Small intestine (tissue), 7 donors: ENCODE data around the gene PCSK5. TPM values are rescaled to one million over a fixed set of nuclear protein-coding genes. Genes with fewer than 3 reads are reported as not detected.
"Not testable (repeated sequence)": the region's sequence is repeated elsewhere in the genome, so short reads cannot be mapped to it uniquely, and the experiment has no call there.

Source experiments
- DNase-seq, 2 donors: peaks; one replicate each; pipeline versions ENCODE4 v3.0.0 to v3.0.0-alpha.2; 2013
- FAIRE-seq: peaks from 2 replicates; lab custom pipeline; 2012; peaks lifted over from hg19 to GRCh38; lab: Jason Lieb, UNC
- H3K27ac ChIP-seq, 3 donors: one replicate each; pipeline ENCODE4 v1.5.1; 2013; ENCODE audit warnings: low read length in 2 of 3, mild to moderate bottlenecking in 2 of 3, control low read depth in 1 of 3, inconsistent platforms in 1 of 3, low read depth in 1 of 3, moderate library complexity in 1 of 3
- H3K27me3 ChIP-seq, 3 donors: one replicate each; pipeline ENCODE4 v1.6.1; 2013; ENCODE audit warnings: low read length in 3 of 3, inconsistent platforms in 1 of 3; ENCODE audit not compliant: control insufficient read depth in 3 of 3, insufficient read depth in 3 of 3
- H3K36me3 ChIP-seq, 3 donors: one replicate each; pipeline ENCODE4 v1.6.1; 2013; ENCODE audit warnings: low read length in 3 of 3, inconsistent platforms in 1 of 3, low read depth in 1 of 3, mild to moderate bottlenecking in 1 of 3, moderate library complexity in 1 of 3; ENCODE audit not compliant: control insufficient read depth in 3 of 3, insufficient read depth in 2 of 3
- H3K4me1 ChIP-seq, 3 donors: one replicate each; pipeline ENCODE4 v1.6.1; 2013; ENCODE audit warnings: low read length in 2 of 3, inconsistent platforms in 1 of 3, low read depth in 1 of 3, mild to moderate bottlenecking in 1 of 3, moderate library complexity in 1 of 3; ENCODE audit not compliant: control insufficient read depth in 3 of 3, insufficient read depth in 2 of 3
- H3K4me3 ChIP-seq, 3 donors: one replicate each; pipeline ENCODE4 v1.5.1; 2013; ENCODE audit warnings: low read length in 3 of 3, control low read depth in 1 of 3, inconsistent platforms in 1 of 3, low read depth in 1 of 3, mild to moderate bottlenecking in 1 of 3, moderate library complexity in 1 of 3
- H3K9me3 ChIP-seq, 2 donors: one replicate each; pipeline ENCODE4 v1.6.1; 2013; ENCODE audit warnings: low read depth in 1 of 2, low read length in 1 of 2; ENCODE audit not compliant: control insufficient read depth in 2 of 2, insufficient read depth in 1 of 2
- WGBS, 3 donors: extraction: QIAGEN DNeasy Blood & Tissue Kit; methylation state at CpG; one replicate each; pipeline ENCODE4 v1.1.7; 2013; 5-methylcytosine and 5-hydroxymethylcytosine counted together
- polyA plus RNA-seq, 4 donors: library from polyadenylated mRNA; stranded (reverse) in 3 of 4; unstranded in 1 of 4; fragments of 200-250 nt in 3 of 4; fragments of 120-200 nt in 1 of 4; gene quantifications; one replicate each; pipeline versions ENCODE4 v1.2.1 to v1.2.3, GENCODE V29; 2013
- donor health status: healthy with polysubstance abuse.
- donor health status: control.
- donor health status: control.
- donor health status: Bipolar disorder and iron deficiency.
- donor health status: healthy.

PCSK5 gene
- polyA plus RNA-seq, 4 donors, result 10.3 to 92.3 (median 16.6) TPM

DNA sequence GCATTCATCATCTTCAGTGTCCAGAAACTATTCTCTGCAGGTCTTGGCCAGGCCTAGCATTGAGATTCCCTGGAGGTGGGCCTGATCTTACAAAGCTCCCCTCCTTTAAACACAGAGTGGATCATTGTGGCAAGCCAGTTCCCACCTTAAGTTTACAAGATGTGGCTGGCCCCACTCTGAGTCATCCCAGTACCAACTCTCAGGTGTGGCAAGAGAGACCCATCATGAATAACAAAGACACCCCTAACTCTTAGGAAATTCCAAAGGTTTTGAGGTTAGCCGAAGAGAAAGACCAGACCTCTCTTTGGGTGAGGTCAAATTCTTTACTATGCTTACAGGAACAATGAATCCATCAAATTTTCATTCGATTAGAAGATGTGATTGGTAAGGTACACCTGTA, 425.6 kb downstream of the PCSK5 start:
- FAIRE-seq, result no peak
- H3K4me3 ChIP-seq, result no peak overlapping the region
- WGBS, 3 donors, result 82 to 94% (median 84%) methylated on average over 2 of the region's 2 CpGs

DNA sequence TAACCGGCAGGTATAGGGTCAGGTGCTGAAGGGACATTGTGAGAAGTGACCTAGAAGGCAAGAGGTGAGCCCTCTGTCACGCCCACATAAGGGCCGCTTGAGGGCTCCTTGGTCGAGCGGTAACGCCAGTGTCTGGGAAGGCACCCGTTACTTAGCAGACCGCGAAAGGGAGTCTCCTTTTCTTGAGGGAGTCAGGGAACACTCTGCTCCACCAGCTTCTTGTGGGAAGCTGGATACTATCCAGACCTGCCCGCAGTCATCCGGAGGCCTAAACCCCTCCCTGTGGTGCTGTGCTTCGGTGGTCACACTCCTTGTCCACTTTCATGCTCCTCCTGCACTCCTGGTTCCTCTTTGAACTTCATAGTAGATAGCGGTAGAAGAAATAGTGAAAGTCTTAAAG, 429.0 kb downstream of the PCSK5 start:
- H3K27ac ChIP-seq, DNase-seq, H3K4me3 ChIP-seq, H3K9me3 ChIP-seq, H3K4me1 ChIP-seq, H3K27me3 ChIP-seq, FAIRE-seq: not testable (repeated sequence)
- peaks cover 2 to 66% (median 6%) of the 10 kb centered on the region in 3 donors for H3K36me3 ChIP-seq
- 89 to 92% (median 91%) methylated on average over 13 of the region's 13 CpGs for WGBS, 3 donors

More for the DNA sequence above, 425.6 kb downstream of the PCSK5 start:
- Histone ChIP-seq H3K9me3 (no peaks in the 10 kb centered on the region), H3K4me1 (peaks cover 0 to 4% (median 0%) of the 10 kb centered on the region in 3 donors), H3K36me3 (peaks cover 0 to 50% (median 6%) of the 10 kb centered on the region in 3 donors), H3K27ac (no peak overlapping the region), H3K27me3 (no peaks in the 10 kb centered on the region)
- no peak for DNase-seq

DNA sequence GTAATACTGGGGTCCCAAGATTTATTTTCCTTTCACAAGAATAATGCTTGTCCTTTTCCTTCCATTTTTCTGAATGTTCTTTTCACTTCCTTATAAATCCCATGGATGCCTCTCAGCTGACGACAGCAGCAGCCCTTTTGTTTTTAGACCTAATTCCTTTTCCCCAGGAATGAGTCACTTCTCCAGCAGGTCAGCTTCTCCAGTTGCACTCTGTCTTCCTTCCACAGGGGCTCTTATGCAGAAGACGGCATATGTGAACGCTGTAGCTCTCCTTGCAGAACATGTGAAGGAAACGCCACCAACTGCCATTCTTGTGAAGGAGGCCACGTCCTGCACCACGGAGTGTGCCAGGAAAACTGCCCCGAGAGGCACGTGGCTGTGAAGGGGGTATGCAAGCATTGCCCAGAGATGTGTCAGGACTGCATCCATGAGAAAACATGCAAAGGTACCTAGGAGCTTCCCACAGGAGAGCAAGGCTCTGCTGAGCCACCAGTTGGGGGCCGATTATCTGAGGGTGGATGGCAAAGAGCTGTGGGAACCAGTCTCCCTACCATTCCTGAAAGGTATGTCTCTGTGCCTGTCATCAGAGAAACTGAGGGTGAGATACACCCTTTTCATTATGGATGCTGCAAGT, 430.8 kb downstream of the PCSK5 start:
- DNase-seq (no peak), FAIRE-seq (no peak)
- Histone ChIP-seq H3K4me1 (peaks cover 0 to 7% (median 0%) of the 10 kb centered on the region in 3 donors), H3K4me3 (no peak overlapping the region), H3K9me3 (no peaks in the 10 kb centered on the region), H3K36me3 (peaks cover 2 to 73% (median 2%) of the 10 kb centered on the region in 3 donors), H3K27me3 (peaks cover 0 to 3% (median 0%) of the 10 kb centered on the region in 3 donors), H3K27ac (peak overlapping the region in 1 of 3 donors; percentile 38)
- WGBS, 3 donors, result 74 to 90% (median 85%) methylated on average over 9 of the region's 9 CpGs

DNA sequence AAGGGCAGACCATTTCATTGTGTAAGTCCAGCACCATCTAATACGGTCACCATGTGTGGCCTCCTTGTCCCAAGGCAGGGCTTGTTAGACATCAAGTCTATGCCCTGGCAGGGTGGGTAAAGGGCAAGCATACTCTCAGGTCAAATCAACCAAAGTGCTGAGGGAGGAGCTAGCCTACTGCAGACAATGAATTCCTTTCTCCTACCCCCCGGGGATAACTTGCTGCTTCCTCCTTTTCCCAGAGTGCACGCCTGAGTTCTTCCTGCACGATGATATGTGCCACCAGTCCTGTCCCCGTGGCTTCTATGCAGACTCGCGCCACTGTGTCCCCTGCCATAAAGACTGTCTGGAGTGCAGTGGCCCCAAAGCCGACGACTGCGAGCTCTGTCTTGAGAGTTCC, 432.3 kb downstream of the PCSK5 start:
- no peak for DNase-seq
- no peak for FAIRE-seq

DNA sequence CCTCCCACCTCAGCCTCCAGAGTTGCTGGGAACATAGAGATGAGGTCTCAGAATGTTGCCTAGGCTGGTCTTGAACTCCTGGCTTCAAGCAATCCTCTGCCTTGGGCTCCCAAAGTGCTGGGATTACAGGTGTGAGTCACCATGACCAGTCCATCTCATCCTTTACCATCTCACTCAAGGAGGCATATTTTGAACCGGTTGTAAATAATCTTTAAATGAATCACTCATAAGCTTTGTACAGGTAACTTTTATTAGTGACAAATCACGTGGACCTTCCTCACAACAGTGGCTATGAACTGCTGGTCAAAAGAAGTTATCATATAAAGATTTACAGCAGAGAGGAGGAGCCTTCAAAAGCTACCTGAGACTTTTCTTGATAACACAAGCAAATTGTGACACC, 433.0 kb downstream of the PCSK5 start:
- H3K4me1 ChIP-seq, result peaks cover 0 to 7% (median 0%) of the 10 kb centered on the region in 3 donors
- H3K9me3 ChIP-seq, result no peaks in the 10 kb centered on the region
- FAIRE-seq, result no peak
- H3K36me3 ChIP-seq, result peaks cover 2 to 78% (median 11%) of the 10 kb centered on the region in 3 donors
- H3K27ac ChIP-seq, result peak overlapping the region in 2 of 3 donors; percentile 45 to 60
- H3K27me3 ChIP-seq, result peaks cover 0 to 3% (median 0%) of the 10 kb centered on the region in 3 donors
- WGBS, 3 donors, result 14 to 54% (median 36%) methylated on average over 2 of the region's 2 CpGs
- peak; percentile 62 to 88 for DNase-seq
- H3K4me3 ChIP-seq, result no peak overlapping the region

More for the DNA sequence above, 432.3 kb downstream of the PCSK5 start:
- peak overlapping the region in 2 of 3 donors; percentile 45 to 46 for H3K27ac ChIP-seq
- H3K4me3 ChIP-seq, result no peak overlapping the region
- H3K9me3 ChIP-seq, result no peaks in the 10 kb centered on the region
- H3K4me1 ChIP-seq, result peaks cover 0 to 7% (median 0%) of the 10 kb centered on the region in 3 donors
- H3K36me3 ChIP-seq, result peaks cover 2 to 74% (median 9%) of the 10 kb centered on the region in 3 donors
- WGBS, 3 donors, result 80 to 88% (median 85%) methylated on average over 10 of the region's 10 CpGs
- H3K27me3 ChIP-seq, result peaks cover 0 to 3% (median 0%) of the 10 kb centered on the region in 3 donors

DNA sequence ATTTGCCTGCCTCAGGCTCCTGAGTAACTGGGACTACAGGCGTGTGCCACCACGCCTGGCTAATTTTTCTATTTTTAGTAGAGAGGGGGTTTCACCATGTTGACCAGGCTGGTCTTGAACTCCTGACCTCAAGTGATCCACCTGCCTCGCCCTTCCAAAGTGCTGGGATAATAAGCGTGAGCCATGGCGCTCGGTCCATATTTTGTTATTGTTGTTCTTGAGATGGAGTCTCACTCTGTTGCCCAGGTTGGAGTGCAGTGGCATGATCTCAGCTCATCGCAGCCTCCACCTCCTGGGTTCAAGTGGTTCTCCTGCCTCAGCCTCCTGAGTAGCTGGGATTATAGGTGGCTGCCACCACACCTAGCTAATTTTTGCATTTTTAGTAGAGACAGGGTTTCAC, 433.6 kb downstream of the PCSK5 start:
- Histone ChIP-seq H3K36me3 (peaks cover 2 to 81% (median 11%) of the 10 kb centered on the region in 3 donors), H3K27ac (peak overlapping the region in 2 of 3 donors; percentile 36 to 60)
- H3K4me3 ChIP-seq, H3K27me3 ChIP-seq, DNase-seq, FAIRE-seq, H3K9me3 ChIP-seq, H3K4me1 ChIP-seq: not testable (repeated sequence)
- 79 to 88% (median 86%) methylated on average over 7 of the region's 7 CpGs for WGBS, 3 donors

DNA sequence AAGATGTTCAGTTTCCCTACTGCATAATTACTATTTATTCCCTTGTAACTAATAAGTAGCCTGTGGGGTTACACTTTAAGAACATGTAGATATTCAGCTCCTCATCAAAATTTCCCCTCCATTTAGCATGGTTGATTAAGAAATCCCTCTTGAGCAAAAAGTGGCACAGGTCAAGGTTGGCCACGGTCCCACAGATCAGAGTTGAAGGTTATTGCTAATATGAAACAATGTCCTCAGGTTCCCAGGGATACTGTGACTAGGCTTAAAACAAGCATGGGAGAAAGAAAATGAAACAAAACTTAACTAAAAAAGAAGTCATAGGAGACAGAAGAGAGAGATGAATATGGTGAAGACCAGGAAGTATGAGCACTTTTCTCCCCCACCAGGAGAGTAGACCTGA, 439.6 kb downstream of the PCSK5 start:
- Histone ChIP-seq H3K9me3 (peaks cover 0 to 12% of the 10 kb centered on the region in 2 donors), H3K4me3 (no peak overlapping the region), H3K27me3 (no peaks in the 10 kb centered on the region), H3K4me1 (no peaks in the 10 kb centered on the region), H3K36me3 (peaks cover 0 to 79% (median 32%) of the 10 kb centered on the region in 3 donors), H3K27ac (no peak overlapping the region)
- no peak for FAIRE-seq
- no peak for DNase-seq
- WGBS, 3 donors, result 70 to 85% (median 73%) methylated on average over 1 of the region's 1 CpG

DNA sequence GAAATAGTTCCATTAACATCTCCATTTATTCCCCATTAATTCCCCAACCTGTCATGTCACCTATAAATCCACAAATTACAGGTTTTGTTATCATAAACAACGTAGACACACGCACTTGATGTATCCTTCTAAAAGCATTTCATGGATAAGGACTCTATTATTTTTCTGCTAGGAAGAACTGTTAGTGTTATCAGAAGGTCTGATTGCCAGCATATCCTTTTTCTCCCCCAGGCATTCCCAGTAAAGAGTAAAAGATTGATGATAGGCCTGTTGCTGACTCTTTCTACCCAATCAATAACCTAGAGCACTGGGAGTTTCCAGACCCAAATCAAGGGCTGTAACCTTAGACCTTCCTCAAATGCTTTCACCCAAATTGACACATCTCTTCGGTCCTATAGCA, 442.9 kb downstream of the PCSK5 start:
- Histone ChIP-seq H3K4me3 (no peak overlapping the region), H3K27ac (no peak overlapping the region), H3K4me1 (no peaks in the 10 kb centered on the region), H3K36me3 (peaks cover 0 to 60% (median 27%) of the 10 kb centered on the region in 3 donors), H3K27me3 (no peaks in the 10 kb centered on the region), H3K9me3 (peaks cover 0 to 12% of the 10 kb centered on the region in 2 donors)
- 58 to 85% (median 84%) methylated on average over 3 of the region's 3 CpGs for WGBS, 3 donors
- no peak for DNase-seq
- no peak for FAIRE-seq
